Fibroblast of lung (primary cell): ENCODE measurements around the gene MUC6.

ENCODE experiments used
- EZH2 ChIP-seq: IDR thresholded peaks from 2 replicates; pipeline ENCODE4 v1.5.1; 2012; ENCODE audit warnings: low read length, control low read depth, mild to moderate bottlenecking; ENCODE audit errors: missing control alignments
- TF ChIP-seq, protein P1 (sequence below), 2 donors: IDR thresholded peaks in 1 of 2; conservative IDR thresholded peaks in 1 of 2; 1 replicate in 1 of 2; 2 replicates in 1 of 2; pipeline ENCODE4 v1.5.1; 2011 to 2012; ENCODE audit warnings: low read length in 2 of 2, control low read depth in 1 of 2, inconsistent platforms in 1 of 2, low read depth in 1 of 2, mild to moderate bottlenecking in 1 of 2

DNA sequence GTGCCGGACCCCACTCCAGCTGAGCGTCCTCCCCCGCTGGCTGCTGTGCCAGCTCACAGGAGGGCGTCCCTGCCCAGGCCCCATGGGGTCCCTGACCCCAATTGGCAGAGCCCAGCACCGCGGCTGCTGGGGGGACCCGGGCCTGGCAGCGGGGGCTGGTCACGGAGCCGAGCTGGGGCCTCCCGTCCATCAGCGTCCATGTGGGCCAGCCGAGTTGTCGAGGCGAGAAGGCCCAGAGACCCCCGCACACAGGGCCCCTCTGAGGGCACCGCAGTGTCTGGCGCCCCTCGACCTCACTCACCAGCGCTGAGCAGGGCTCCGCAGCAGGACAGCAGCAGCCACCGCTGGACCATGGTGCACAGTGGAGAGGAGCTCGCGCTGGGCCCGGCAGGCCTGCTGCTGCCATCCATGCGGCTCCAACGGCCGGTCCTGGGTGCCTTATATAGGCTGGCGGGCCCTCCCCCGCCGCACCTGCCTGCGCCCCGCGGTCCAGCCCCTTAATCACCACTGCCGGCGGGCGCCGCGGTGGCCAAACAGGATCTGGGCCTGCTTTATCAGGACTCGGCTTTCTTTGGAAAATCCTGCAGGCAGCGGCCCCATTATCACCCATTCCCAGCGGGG, at the start of gene MUC6:
- TF ChIP-seq, protein P1, sequence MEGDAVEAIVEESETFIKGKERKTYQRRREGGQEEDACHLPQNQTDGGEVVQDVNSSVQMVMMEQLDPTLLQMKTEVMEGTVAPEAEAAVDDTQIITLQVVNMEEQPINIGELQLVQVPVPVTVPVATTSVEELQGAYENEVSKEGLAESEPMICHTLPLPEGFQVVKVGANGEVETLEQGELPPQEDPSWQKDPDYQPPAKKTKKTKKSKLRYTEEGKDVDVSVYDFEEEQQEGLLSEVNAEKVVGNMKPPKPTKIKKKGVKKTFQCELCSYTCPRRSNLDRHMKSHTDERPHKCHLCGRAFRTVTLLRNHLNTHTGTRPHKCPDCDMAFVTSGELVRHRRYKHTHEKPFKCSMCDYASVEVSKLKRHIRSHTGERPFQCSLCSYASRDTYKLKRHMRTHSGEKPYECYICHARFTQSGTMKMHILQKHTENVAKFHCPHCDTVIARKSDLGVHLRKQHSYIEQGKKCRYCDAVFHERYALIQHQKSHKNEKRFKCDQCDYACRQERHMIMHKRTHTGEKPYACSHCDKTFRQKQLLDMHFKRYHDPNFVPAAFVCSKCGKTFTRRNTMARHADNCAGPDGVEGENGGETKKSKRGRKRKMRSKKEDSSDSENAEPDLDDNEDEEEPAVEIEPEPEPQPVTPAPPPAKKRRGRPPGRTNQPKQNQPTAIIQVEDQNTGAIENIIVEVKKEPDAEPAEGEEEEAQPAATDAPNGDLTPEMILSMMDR (conservative IDR thresholded peaks at IDR 0.05 in 1 of 2, IDR thresholded peaks at IDR 0.05 in 1 of 2; ENCODE audit: low read depth in 1 of 2, low read length in 2 of 2) = no peak
- TF ChIP-seq EZH2 = no peak
